IPS-18c (cell line): ENCODE measurements around the gene MAPK11.
A peak's percentile ranks its signal among the peaks of the same experiment; 100 is the strongest.

Experiments used
- H3K4me3 ChIP-seq: 2 replicates; pipeline ENCODE4 v1.7.0; 2013; ENCODE audit warnings: low read depth, mild to moderate bottlenecking, low read length, moderate library complexity; ENCODE audit not compliant: insufficient read depth
- H3K9me3 ChIP-seq: one replicate; pipeline ENCODE4 v1.6.1; 2013; ENCODE audit warnings: mild to moderate bottlenecking, low read length, moderate library complexity; ENCODE audit not compliant: control insufficient read depth, insufficient read depth

Gene MAPK11

GRCh38 chr22:50310031-50310722 is 40.0 kb upstream of the MAPK11 start:
- Histone ChIP-seq H3K9me3 (no peaks in the 10 kb centered on the region), H3K4me3 (no peak overlapping the region)

GRCh38 chr22:50309601-50309991 is 39.4 kb upstream of the MAPK11 start:
- no peak overlapping the region for H3K4me3 ChIP-seq
- no peaks in the 10 kb centered on the region for H3K9me3 ChIP-seq

- no peak overlapping the region for H3K4me3 ChIP-seq
- no peaks in the 10 kb centered on the region for H3K9me3 ChIP-seq
Measured at GRCh38 chr22:50308986-50309600, 38.9 kb upstream of the MAPK11 start.

GRCh38 chr22:50308597-50308935 is 38.4 kb upstream of the MAPK11 start:
- Histone ChIP-seq H3K4me3 (no peak overlapping the region), H3K9me3 (no peaks in the 10 kb centered on the region)

GRCh38 chr22:50307890-50308596 is 37.9 kb upstream of the MAPK11 start:
- no peak overlapping the region for H3K4me3 ChIP-seq
- no peaks in the 10 kb centered on the region for H3K9me3 ChIP-seq

GRCh38 chr22:50306753-50307749 is 36.9 kb upstream of the MAPK11 start, which contains the start of gene PLXNB2:
Gene PLXNB2, minus strand, starts transcription at chr22:50307646. Its CDS starts 17,062 bp downstream, at chr22:50290584.
- Histone ChIP-seq H3K4me3 (peak within 1 kb of the TSS; percentile 73), H3K9me3 (no peaks in the 10 kb centered on the region)

- Histone ChIP-seq H3K9me3 (no peaks in the 10 kb centered on the region), H3K4me3 (peak overlapping the region; percentile 73)
Measured at GRCh38 chr22:50305923-50306566, 35.9 kb upstream of the MAPK11 start.

- Histone ChIP-seq H3K9me3 (no peaks in the 10 kb centered on the region), H3K4me3 (peak overlapping the region; percentile 73; the same call in 1 of the 2 replicates)
Measured at GRCh38 chr22:50305393-50305922, 35.3 kb upstream of the MAPK11 start.

GRCh38 chr22:50304528-50305392 is 34.6 kb upstream of the MAPK11 start:
- H3K4me3 ChIP-seq, result no peak overlapping the region
- H3K9me3 ChIP-seq, result no peaks in the 10 kb centered on the region

GRCh38 chr22:50303848-50304527 is 33.8 kb upstream of the MAPK11 start:
- H3K4me3 ChIP-seq, result no peak overlapping the region; the same call in 1 of the 2 replicates

GRCh38 chr22:50303515-50303847 is 33.3 kb upstream of the MAPK11 start:
- H3K9me3 ChIP-seq, result no peaks in the 10 kb centered on the region
- H3K4me3 ChIP-seq, result no peak overlapping the region

More at GRCh38 chr22:50303848-50304527, 33.8 kb upstream of the MAPK11 start:
- no peaks in the 10 kb centered on the region for H3K9me3 ChIP-seq

GRCh38 chr22:50302564-50302963 is 32.4 kb upstream of the MAPK11 start:
- Histone ChIP-seq H3K4me3 (no peak overlapping the region), H3K9me3 (no peaks in the 10 kb centered on the region)

- Histone ChIP-seq H3K4me3 (peak overlapping the region; percentile 20; the same call in 1 of the 2 replicates), H3K9me3 (no peaks in the 10 kb centered on the region)
Measured at GRCh38 chr22:50302041-50302541, 31.9 kb upstream of the MAPK11 start.

GRCh38 chr22:50301581-50301991 is 31.4 kb upstream of the MAPK11 start:
- Histone ChIP-seq H3K9me3 (no peaks in the 10 kb centered on the region), H3K4me3 (no peak overlapping the region)

- H3K9me3 ChIP-seq, result no peaks in the 10 kb centered on the region
- no peak overlapping the region; the same call in 1 of the 2 replicates for H3K4me3 ChIP-seq
Measured at GRCh38 chr22:50300620-50301257, 30.6 kb upstream of the MAPK11 start.
